Measurements from ENCODE around the gene IRAK1BP1. TPM values are rescaled to one million over a fixed set of nuclear protein-coding genes. Genes with fewer than 3 reads are reported as not detected.
"Not testable (repeated sequence)": the region's sequence is repeated elsewhere in the genome, so short reads cannot be mapped to it uniquely, and the experiment has no call there.

The IRAK1BP1 gene
- total RNA-seq, 4 donors from 2014 or later: 3.6 to 11.6 (median 8.2) TPM

- 44 to 50% methylated on average over 2 of the region's 2 CpGs for WGBS, 2 donors
- Histone ChIP-seq H3K27ac (no peak overlapping the region), H3K36me3 (peaks cover 0 to 7% (median 0%) of the 10 kb centered on the region in 3 donors), H3K9me3 (no peaks in the 10 kb centered on the region), H3K4me1 (no peaks in the 10 kb centered on the region), H3K4me3 (no peak overlapping the region), H3K27me3 (no peaks in the 10 kb centered on the region)
- TF ChIP-seq POLR2A (IDR thresholded peaks at IDR 0.05): no peak
- TF ChIP-seq CTCF (IDR thresholded peaks at IDR 0.05): no peak
- no peak for TF ChIP-seq EP300 (IDR thresholded peaks at IDR 0.05)
- DNase-seq (ENCODE audit: low spot score in 2 of 2): no peak
Observed at GRCh38 chr6:78844899-78845298, 22.5 kb upstream of the IRAK1BP1 start.

- no peak for DNase-seq (ENCODE audit: low spot score in 2 of 2)
- TF ChIP-seq POLR2A (IDR thresholded peaks at IDR 0.05): no peak
- no peak for TF ChIP-seq CTCF (IDR thresholded peaks at IDR 0.05)
- no peak for TF ChIP-seq EP300 (IDR thresholded peaks at IDR 0.05)
- Histone ChIP-seq H3K27ac (no peak overlapping the region), H3K27me3 (no peaks in the 10 kb centered on the region), H3K9me3 (no peaks in the 10 kb centered on the region), H3K4me1 (no peaks in the 10 kb centered on the region), H3K4me3 (no peak overlapping the region), H3K36me3 (peaks cover 0 to 14% (median 0%) of the 10 kb centered on the region in 3 donors)
- WGBS, 2 donors: 78 to 86% methylated on average over 1 of the region's 1 CpG
Observed at GRCh38 chr6:78845567-78845966, 21.8 kb upstream of the IRAK1BP1 start.

- Histone ChIP-seq H3K27me3 (no peaks in the 10 kb centered on the region), H3K27ac (no peak overlapping the region), H3K4me1 (no peaks in the 10 kb centered on the region), H3K4me3 (no peak overlapping the region), H3K9me3 (no peaks in the 10 kb centered on the region), H3K36me3 (peaks cover 0 to 17% (median 0%) of the 10 kb centered on the region in 3 donors)
- DNase-seq (ENCODE audit: low spot score in 2 of 2): no peak
- TF ChIP-seq CTCF (IDR thresholded peaks at IDR 0.05): no peak
- TF ChIP-seq EP300 (IDR thresholded peaks at IDR 0.05): no peak
Observed at GRCh38 chr6:78850621-78851020, 16.7 kb upstream of the IRAK1BP1 start.

GRCh38 chr6:78851156-78851555 lies 16.2 kb upstream of the IRAK1BP1 start:
- Histone ChIP-seq H3K9me3 (no peaks in the 10 kb centered on the region), H3K36me3 (peaks cover 0 to 17% (median 0%) of the 10 kb centered on the region in 3 donors), H3K4me1 (no peaks in the 10 kb centered on the region), H3K4me3 (no peak overlapping the region), H3K27ac (no peak overlapping the region), H3K27me3 (no peaks in the 10 kb centered on the region)
- TF ChIP-seq EP300 (IDR thresholded peaks at IDR 0.05) (no peak), CTCF (IDR thresholded peaks at IDR 0.05) (no peak), POLR2A (IDR thresholded peaks at IDR 0.05) (no peak)
- DNase-seq (ENCODE audit: low spot score in 2 of 2): no peak

- peak overlapping the region in 1 of 4 donors; percentile 28 for H3K4me3 ChIP-seq
- WGBS, 2 donors: 48 to 61% methylated on average over 9 of the region's 9 CpGs
- H3K4me1 ChIP-seq: no peaks in the 10 kb centered on the region
- no peak for DNase-seq (ENCODE audit: low spot score in 2 of 2)
- peak overlapping the region in 1 of 4 donors; percentile 42 for H3K27ac ChIP-seq
- no peaks in the 10 kb centered on the region for H3K27me3 ChIP-seq
- no peak for TF ChIP-seq POLR2A (IDR thresholded peaks at IDR 0.05)
- no peak for TF ChIP-seq CTCF (IDR thresholded peaks at IDR 0.05)
- no peak for TF ChIP-seq EP300 (IDR thresholded peaks at IDR 0.05)
- H3K9me3 ChIP-seq: peaks cover 0 to 6% (median 0%) of the 10 kb centered on the region in 4 donors
- peaks cover 0 to 11% (median 0%) of the 10 kb centered on the region in 3 donors for H3K36me3 ChIP-seq
Observed at GRCh38 chr6:78854546-78854945, 12.8 kb upstream of the IRAK1BP1 start.

- not testable (repeated sequence) for H3K36me3 ChIP-seq; H3K9me3 ChIP-seq; H3K27ac ChIP-seq; H3K27me3 ChIP-seq; DNase-seq (ENCODE audit: low spot score in 2 of 2); H3K4me3 ChIP-seq; H3K4me1 ChIP-seq
- 96% methylated on average over 8 of the region's 8 CpGs for WGBS, 2 donors
Observed at GRCh38 chr6:78858339-78858938, 8.9 kb upstream of the IRAK1BP1 start.
